IgD-negative memory B cell (primary cell): ENCODE measurements around the gene LDHAL6A. TPM values are rescaled to one million over a fixed set of nuclear protein-coding genes. Genes with fewer than 3 reads are reported as not detected.

Experiments used
- H3K27ac Mint-ChIP-seq, 3 donors: one replicate each; pipeline ENCODE4 v1.8.0; 2020 to 2022; ENCODE audit warnings: mild to moderate bottlenecking in 3 of 3, mixed read lengths in 3 of 3, moderate library complexity in 1 of 3
- H3K27me3 Mint-ChIP-seq: one replicate; pipeline ENCODE4 v1.8.0; 2021; ENCODE audit warnings: mixed read lengths
- H3K36me3 Mint-ChIP-seq: one replicate; pipeline ENCODE4 v1.8.0; 2020; ENCODE audit warnings: mild to moderate bottlenecking, mixed read lengths
- H3K4me1 Mint-ChIP-seq, 3 donors: one replicate each; pipeline ENCODE4 v1.8.0; 2020 to 2022; ENCODE audit warnings: mixed read lengths in 3 of 3, mild to moderate bottlenecking in 1 of 3
- H3K4me3 Mint-ChIP-seq, 4 donors: one replicate each; pipeline ENCODE4 v1.8.0; 2020 to 2022; ENCODE audit warnings: mild to moderate bottlenecking in 4 of 4, mixed read lengths in 4 of 4, moderate library complexity in 3 of 4
- H3K9me3 Mint-ChIP-seq, 3 donors: one replicate each; pipeline ENCODE4 v1.8.0; 2020 to 2021; ENCODE audit warnings: mixed read lengths in 3 of 3, mild to moderate bottlenecking in 1 of 3
- polyA plus RNA-seq: library from polyadenylated mRNA; unstranded; fragments of 300-500 nt; fragmentation: Illumina TruSeq; gene quantifications from one replicate; pipeline ENCODE4 v1.2.3, GENCODE V29; 2021

Gene LDHAL6A
- polyA plus RNA-seq, 1 donor from 2014 or later: not detected

DNA sequence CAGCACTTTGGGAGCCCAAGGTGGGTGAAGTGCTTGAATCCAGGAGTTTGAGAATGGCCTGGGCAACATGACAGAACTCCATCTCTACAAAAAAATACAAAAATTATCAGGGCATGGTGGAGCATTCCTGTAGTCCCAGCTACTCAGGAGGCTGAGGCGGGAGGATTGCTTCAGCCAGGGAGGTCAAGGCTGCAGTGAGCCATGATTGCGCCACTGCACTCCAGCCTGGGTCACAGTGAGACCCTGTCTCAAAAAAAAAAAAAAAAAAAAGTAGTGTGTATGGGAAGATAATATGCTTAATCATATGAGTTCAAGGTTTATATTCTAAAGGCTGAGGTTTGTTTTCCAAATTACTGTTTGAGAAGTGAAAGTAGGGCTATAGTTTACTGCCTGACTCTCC, 10.7 kb downstream of the LDHAL6A start:
- Mint-ChIP-seq H3K27ac (peak overlapping the region in 1 of 3 donors; percentile 2), H3K4me1 (peaks cover 0 to 2% (median 0%) of the 10 kb centered on the region in 3 donors), H3K27me3 (no peaks in the 10 kb centered on the region), H3K9me3 (no peaks in the 10 kb centered on the region), H3K4me3 (no peak overlapping the region), H3K36me3 (peaks cover 5% of the 10 kb centered on the region)

DNA sequence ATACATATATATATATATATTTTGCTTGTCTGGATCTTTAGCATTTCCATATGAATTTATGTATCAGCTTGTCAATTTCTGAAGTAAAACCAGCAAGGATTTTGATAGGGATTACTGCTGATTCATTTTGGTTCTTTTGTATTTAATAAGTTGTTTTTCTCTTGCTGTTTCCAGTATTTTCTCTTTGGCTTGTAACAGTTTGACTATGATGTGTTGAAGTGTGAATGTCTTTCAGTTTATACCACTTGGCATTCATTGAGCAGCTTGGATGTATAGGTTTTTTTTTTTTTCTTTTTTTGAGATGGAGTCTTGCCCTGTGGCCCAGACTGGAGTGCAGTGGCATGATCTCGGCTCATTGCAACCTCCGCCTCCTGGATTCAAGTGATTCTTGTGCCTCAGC, 12.4 kb downstream of the LDHAL6A start:
- H3K9me3 Mint-ChIP-seq: no peaks in the 10 kb centered on the region
- H3K36me3 Mint-ChIP-seq: peaks cover 5% of the 10 kb centered on the region
- H3K27ac Mint-ChIP-seq: no peak overlapping the region
- H3K4me1 Mint-ChIP-seq: peaks cover 0 to 2% (median 0%) of the 10 kb centered on the region in 3 donors
- no peaks in the 10 kb centered on the region for H3K27me3 Mint-ChIP-seq
- H3K4me3 Mint-ChIP-seq: no peak overlapping the region

DNA sequence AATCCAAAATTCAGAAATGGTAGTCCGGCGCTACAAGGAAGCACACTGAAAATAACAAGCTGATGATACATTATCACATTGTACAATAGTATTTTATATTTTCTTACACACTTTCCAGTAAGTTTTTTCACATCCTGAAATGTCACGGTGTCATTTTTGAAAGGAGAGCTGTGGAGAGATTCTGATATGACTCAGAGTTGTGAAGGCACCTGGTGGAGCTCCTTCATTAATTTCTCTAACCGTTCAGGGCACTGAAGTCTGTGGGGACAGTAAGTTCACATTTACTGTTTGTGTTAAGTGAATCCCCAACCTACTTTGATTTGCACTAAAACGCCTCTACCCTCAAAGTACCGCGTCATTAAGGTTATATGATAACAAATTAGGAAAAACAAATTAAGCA, 13.3 kb downstream of the LDHAL6A start:
- H3K4me3 Mint-ChIP-seq: no peak overlapping the region
- H3K9me3 Mint-ChIP-seq: no peaks in the 10 kb centered on the region
- no peak overlapping the region for H3K27ac Mint-ChIP-seq
- H3K4me1 Mint-ChIP-seq: no peaks in the 10 kb centered on the region
- peaks cover 5% of the 10 kb centered on the region for H3K36me3 Mint-ChIP-seq
- H3K27me3 Mint-ChIP-seq: no peaks in the 10 kb centered on the region

DNA sequence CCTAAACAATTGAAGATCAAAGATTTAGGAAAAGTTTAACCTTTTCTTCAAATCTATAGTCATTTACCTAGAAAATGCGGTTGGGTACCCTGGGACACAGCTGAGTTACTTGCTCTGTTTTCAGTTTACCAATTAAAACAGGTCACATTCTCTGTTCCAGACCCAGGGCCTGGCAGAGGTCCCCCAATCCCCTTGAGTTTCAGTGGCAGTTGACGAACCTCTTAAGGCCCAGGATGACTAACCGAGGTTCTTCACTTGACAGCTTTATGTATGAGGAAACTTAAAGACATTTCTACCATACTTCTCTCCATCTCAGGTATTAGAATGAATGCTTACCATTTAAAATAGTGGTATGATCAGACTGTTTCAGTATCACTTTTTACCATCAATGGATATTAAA, 16.3 kb downstream of the LDHAL6A start:
- no peak overlapping the region for H3K4me3 Mint-ChIP-seq
- H3K36me3 Mint-ChIP-seq: peaks cover 3% of the 10 kb centered on the region
- H3K27me3 Mint-ChIP-seq: no peaks in the 10 kb centered on the region
- no peaks in the 10 kb centered on the region for H3K9me3 Mint-ChIP-seq
- peak overlapping the region in 1 of 3 donors; percentile 62 for H3K27ac Mint-ChIP-seq
- H3K4me1 Mint-ChIP-seq: no peaks in the 10 kb centered on the region

DNA sequence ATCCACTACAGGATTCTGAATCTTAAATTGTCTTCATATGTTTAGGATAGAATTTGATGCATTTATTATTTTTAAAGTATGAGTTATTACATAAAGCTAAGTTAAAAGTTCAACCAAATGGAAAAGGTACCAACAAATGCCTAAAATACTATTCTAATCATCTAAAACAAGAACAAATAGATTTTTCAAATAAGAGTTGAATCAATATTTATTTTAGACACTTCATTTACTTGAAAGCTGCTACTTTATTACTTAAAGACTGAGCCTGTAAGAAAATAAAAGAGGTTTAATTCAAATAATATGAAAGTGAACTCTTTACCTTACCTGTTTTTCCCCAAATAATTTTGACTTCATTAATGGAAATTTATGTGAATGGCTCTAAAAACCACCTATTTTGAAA, 16.9 kb downstream of the LDHAL6A start:
- no peaks in the 10 kb centered on the region for H3K27me3 Mint-ChIP-seq

DNA sequence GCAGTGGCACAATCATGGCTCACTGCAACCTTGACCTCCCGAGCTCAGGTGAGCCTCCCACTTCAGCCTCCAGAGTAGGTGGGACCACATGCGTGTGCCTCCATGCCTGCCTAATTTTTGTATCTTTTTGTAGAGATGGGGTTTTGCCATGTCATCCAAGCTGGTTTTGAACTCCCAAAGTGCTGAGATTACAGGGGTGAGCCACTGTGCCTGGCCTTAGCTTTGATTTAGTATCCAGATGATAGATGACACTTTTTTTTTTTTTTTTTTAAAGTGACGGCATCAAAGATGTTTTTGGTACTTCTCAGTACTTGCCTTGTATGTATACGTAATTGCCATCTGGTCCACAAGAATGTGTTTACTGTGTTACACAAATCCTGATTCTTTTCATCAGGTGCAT, 23.4 kb downstream of the LDHAL6A start:
- Mint-ChIP-seq H3K27me3 (no peaks in the 10 kb centered on the region), H3K4me3 (no peak overlapping the region), H3K4me1 (peaks cover 0 to 4% (median 0%) of the 10 kb centered on the region in 3 donors), H3K9me3 (no peaks in the 10 kb centered on the region), H3K36me3 (peaks cover 10% of the 10 kb centered on the region), H3K27ac (peak overlapping the region in 1 of 3 donors; percentile 10)

More for the DNA sequence above, 16.9 kb downstream of the LDHAL6A start:
- Mint-ChIP-seq H3K36me3 (peaks cover 3% of the 10 kb centered on the region), H3K4me1 (no peaks in the 10 kb centered on the region), H3K9me3 (no peaks in the 10 kb centered on the region), H3K4me3 (no peak overlapping the region), H3K27ac (no peak overlapping the region)

DNA sequence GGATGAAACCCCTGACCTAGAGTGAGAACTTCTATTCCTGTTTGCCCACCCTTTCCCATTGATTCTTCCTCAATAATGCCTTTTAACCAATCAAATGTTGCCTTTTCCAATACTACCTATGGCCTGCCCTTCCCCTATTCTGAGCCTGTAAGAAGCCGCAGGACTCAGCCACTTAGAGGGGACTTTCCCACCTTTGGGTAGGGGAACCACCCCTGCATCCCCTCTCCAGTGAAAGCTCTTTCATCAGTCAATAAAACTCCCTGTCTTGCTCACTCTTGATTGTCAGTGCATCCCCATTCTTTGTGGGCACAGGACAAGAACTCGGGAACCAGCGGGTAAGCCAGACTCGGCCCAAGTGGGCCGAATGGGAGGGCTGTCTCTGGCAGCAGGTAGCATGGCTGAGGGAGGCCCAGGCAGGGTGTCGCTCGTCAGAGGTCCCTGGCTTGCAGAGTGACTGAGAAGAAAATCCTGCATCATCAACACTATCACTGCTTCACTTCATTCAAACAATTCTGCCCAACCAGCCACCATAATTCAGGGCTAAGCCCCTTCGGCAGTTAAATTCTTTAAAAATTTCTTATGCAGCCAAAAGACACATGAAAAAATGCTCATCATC, 30.4 kb downstream of the LDHAL6A start:
- H3K27me3 Mint-ChIP-seq: no peaks in the 10 kb centered on the region
- H3K4me1 Mint-ChIP-seq: peaks cover 1 to 13% (median 2%) of the 10 kb centered on the region in 3 donors
- no peak overlapping the region for H3K4me3 Mint-ChIP-seq
- H3K27ac Mint-ChIP-seq: peak overlapping the region in 1 of 3 donors; percentile 35
- H3K9me3 Mint-ChIP-seq: no peaks in the 10 kb centered on the region
- H3K36me3 Mint-ChIP-seq: peaks cover 27% of the 10 kb centered on the region

DNA sequence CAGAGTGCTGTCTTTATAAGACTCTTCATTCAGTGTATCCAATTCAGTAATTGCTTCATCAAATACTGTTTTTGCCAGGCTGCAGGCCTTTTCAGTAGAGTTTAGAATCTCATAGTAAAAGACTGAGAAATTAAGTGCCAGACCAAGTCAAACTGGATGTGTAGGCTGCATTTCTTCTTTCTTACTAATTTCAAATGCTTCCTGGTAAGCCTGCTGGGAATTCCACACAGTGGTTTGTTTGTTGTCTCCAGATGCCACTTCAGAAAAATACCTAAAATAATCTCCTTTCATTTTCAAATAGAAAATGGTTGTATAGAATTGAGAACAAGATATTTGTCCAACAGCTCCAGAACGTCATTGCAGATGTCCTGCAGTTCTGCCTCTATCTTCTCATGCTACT, 34.7 kb downstream of the LDHAL6A start:
- Mint-ChIP-seq H3K4me3 (no peak overlapping the region), H3K4me1 (peaks cover 2 to 9% (median 3%) of the 10 kb centered on the region in 3 donors), H3K9me3 (no peaks in the 10 kb centered on the region), H3K27ac (no peak overlapping the region), H3K36me3 (peaks cover 22% of the 10 kb centered on the region), H3K27me3 (no peaks in the 10 kb centered on the region)

DNA sequence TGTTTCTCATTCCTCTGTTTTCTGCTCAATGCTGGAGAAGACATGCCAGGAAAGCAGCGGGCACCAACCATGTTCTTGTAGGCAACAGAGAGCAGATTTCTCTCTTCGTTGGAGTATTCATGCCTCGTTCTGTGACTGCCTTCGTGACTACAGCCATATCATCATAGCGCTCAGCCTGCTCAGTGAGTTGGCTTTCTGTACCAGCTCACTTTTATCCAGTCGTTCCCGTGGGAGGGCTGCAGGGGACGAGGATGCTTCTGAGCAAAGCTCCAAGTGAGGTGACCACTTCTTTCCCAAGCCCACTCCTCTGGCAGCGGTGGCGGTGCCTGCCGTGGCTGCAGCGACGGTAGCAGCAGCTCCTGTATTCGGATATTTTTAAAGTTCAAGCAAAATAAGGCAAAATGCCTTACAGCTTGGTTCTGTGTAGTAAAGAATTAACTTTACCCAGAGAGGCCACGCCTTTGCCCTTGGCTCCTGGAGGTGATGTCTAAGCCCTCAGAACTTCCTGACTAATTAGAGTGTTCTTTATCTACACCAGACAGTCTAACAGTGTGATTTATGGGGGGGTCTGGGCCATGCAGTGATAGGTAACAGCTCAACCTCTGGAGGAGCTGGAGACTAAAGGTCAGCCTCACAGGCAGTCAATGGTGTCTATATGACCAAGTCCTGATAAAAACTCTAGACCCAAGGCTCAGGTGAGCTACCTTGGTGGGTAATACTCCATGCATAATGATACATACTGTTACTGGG, 35.3 kb downstream of the LDHAL6A start:
- no peaks in the 10 kb centered on the region for H3K27me3 Mint-ChIP-seq
- no peak overlapping the region for H3K27ac Mint-ChIP-seq
- H3K9me3 Mint-ChIP-seq: no peaks in the 10 kb centered on the region
- peaks cover 6 to 9% (median 8%) of the 10 kb centered on the region in 3 donors for H3K4me1 Mint-ChIP-seq
- H3K36me3 Mint-ChIP-seq: peaks cover 22% of the 10 kb centered on the region
- no peak overlapping the region for H3K4me3 Mint-ChIP-seq

DNA sequence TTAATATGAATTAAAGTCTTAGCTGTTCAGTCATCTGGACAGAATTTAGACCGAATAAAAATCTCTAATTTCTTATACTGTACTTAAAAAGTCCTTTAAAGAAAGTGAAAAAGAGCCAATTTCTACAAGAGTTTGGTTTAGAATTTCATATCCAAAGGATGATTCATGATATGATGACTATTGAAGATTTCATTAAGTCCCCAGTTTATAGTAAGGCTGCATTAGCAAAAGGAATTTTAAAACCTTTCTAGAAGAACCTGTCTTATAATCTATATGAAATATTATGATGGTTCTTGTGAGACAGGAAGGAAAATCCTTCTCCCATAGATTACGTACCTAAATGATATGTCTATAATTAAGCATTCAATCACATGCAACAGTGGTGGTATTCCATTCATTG, 36.3 kb downstream of the LDHAL6A start:
- Mint-ChIP-seq H3K27me3 (no peaks in the 10 kb centered on the region), H3K27ac (no peak overlapping the region), H3K4me3 (no peak overlapping the region), H3K36me3 (peaks cover 22% of the 10 kb centered on the region), H3K4me1 (peaks cover 6 to 9% (median 8%) of the 10 kb centered on the region in 3 donors), H3K9me3 (no peaks in the 10 kb centered on the region)

DNA sequence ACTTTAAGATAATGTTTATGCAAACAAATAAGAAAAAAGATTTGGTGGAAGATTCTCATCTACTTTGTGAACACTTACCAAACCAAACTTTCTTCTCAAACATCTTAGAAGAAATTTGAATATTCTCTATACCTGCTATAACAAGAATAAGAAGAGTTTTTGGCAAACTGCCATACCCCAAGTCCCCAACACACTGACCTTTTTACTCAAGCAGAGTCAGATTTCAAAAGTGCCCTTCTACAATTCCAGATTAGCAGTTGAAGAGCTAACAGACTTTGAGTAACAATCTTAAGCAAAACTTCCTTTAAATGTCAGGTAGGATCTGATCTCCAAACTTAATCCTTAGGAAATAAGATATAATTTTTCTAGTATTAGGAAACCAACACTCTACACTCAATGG, 37.2 kb downstream of the LDHAL6A start:
- H3K27me3 Mint-ChIP-seq: no peaks in the 10 kb centered on the region
- no peaks in the 10 kb centered on the region for H3K9me3 Mint-ChIP-seq
- H3K4me1 Mint-ChIP-seq: peaks cover 6 to 9% (median 8%) of the 10 kb centered on the region in 3 donors
- H3K27ac Mint-ChIP-seq: no peak overlapping the region
- peaks cover 22% of the 10 kb centered on the region for H3K36me3 Mint-ChIP-seq
- H3K4me3 Mint-ChIP-seq: no peak overlapping the region

DNA sequence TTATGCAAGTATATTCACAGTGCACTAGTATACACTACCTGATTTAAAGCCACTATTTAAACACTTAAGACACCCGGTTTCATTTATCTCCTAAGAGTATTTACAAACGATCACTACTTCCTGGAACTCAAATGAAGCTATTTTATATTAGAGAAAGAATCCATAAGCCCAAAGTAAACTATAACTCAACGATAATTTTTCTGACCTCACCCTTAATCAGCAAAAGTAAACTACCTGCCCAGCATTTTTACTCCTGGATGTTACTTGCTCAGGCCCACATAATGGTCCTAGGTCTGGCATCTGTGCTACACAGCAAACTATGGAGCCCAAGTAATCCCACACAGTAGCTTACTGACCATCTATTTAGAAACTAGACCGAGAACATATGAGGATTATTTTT, 37.7 kb downstream of the LDHAL6A start:
- Mint-ChIP-seq H3K9me3 (no peaks in the 10 kb centered on the region), H3K36me3 (peaks cover 19% of the 10 kb centered on the region), H3K27me3 (no peaks in the 10 kb centered on the region), H3K4me3 (no peak overlapping the region), H3K27ac (no peak overlapping the region), H3K4me1 (peaks cover 6 to 9% (median 8%) of the 10 kb centered on the region in 3 donors)

DNA sequence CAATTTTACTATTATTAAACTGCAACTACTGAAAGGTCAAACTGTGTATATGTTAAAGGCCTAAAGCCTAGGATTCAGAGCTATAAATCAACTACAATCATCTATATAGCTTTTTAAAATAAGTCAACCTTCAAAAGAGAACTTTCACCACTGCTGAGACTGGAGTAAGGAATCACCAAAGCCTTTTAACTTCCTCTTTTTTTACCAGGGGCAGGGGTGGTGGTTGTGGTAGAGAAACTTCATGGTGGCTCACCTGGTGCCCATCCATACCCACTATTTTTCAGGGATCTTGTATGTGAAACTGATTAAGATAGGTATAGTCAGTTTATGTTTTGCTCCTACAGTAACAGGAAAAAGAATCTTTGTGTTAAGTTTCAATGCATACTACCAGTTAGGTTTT, 39.6 kb downstream of the LDHAL6A start:
- Mint-ChIP-seq H3K27me3 (no peaks in the 10 kb centered on the region), H3K4me3 (no peak overlapping the region), H3K4me1 (peaks cover 4 to 6% (median 5%) of the 10 kb centered on the region in 3 donors), H3K36me3 (peaks cover 12% of the 10 kb centered on the region), H3K9me3 (no peaks in the 10 kb centered on the region), H3K27ac (no peak overlapping the region)

DNA sequence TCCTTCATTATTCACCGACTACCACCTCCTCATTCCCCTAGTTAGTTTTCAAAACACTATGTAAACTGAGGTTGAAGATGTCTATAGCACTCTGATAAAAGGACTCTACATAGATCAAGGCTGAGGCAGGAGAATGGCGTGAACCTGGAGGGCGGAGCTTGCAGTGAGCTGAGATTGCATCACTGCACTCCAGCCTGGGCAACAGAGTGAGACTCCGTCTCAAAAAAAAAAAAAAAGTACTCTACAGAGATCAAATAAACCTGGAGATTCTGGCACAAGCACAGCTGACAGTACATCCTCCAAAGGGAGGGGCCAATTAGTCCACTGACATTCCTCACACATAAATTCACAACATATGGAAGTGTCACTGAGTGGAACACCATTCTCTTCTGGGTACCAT, 40.0 kb downstream of the LDHAL6A start:
- Mint-ChIP-seq H3K27ac (peak overlapping the region in 1 of 3 donors; percentile 57), H3K36me3 (peaks cover 10% of the 10 kb centered on the region), H3K4me1 (peaks cover 1 to 6% (median 4%) of the 10 kb centered on the region in 3 donors), H3K4me3 (peak overlapping the region in 1 of 4 donors; percentile 18), H3K9me3 (no peaks in the 10 kb centered on the region), H3K27me3 (no peaks in the 10 kb centered on the region)

DNA sequence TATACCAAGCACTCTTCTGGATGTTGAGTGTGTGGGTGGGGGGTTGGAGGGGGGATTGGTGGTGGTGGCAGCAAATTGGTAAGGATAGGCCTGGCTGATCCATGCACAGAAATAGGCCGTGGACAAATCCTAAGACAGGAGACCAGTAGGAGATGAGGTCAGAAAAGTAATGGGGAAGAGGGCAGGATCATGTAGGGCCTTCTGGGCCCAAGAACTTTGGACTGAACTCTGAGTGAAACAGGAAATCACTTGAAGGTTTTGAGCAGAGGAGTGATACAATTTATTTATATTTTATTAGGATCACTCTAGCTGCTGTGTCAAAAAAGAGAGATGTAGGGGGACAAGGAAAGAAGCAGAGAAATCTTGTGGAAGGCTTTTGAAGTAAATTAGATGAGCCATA, 42.4 kb downstream of the LDHAL6A start:
- no peaks in the 10 kb centered on the region for H3K9me3 Mint-ChIP-seq
- H3K4me3 Mint-ChIP-seq: no peak overlapping the region
- no peaks in the 10 kb centered on the region for H3K27me3 Mint-ChIP-seq
- peaks cover 11% of the 10 kb centered on the region for H3K36me3 Mint-ChIP-seq
- H3K4me1 Mint-ChIP-seq: peaks cover 0 to 6% (median 4%) of the 10 kb centered on the region in 3 donors
- H3K27ac Mint-ChIP-seq: no peak overlapping the region

DNA sequence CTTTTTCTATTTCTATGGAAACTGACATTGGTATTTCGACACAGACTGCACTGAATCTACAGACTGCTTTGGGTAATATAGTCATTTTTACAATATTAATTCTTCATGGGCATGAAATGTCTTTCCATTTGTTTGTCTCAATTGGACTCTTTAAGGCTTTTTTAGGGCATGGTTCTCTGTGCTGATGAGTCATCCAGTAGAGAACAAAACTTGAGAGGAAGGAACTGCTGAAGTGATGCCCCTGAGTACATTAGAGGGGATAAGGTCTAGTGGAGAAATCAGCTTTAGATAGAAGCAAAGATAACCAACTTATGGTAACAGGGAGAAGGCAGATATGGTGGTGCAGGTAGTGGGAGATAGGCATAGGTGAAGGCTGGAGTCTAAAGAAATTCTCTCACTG, 46.0 kb downstream of the LDHAL6A start:
- no peaks in the 10 kb centered on the region for H3K9me3 Mint-ChIP-seq
- H3K4me1 Mint-ChIP-seq: no peaks in the 10 kb centered on the region

More for the DNA sequence above, 46.0 kb downstream of the LDHAL6A start:
- Mint-ChIP-seq H3K4me3 (no peak overlapping the region), H3K36me3 (peaks cover 11% of the 10 kb centered on the region), H3K27me3 (no peaks in the 10 kb centered on the region), H3K27ac (no peak overlapping the region)
